SH-SY5Y (cell line): ENCODE data around the gene CACNA2D4.

ENCODE experiments used
- GATA2 ChIP-seq: IDR thresholded peaks from 2 replicates; pipeline ENCODE4 v1.6.1; 2011; ENCODE audit warnings: mild to moderate bottlenecking, low read depth, low read length
- GATA3 ChIP-seq: IDR thresholded peaks from 2 replicates; pipeline ENCODE4 v1.6.1; 2011; ENCODE audit warnings: low read depth, mild to moderate bottlenecking, low read length, moderate library complexity

CACNA2D4 gene

DNA sequence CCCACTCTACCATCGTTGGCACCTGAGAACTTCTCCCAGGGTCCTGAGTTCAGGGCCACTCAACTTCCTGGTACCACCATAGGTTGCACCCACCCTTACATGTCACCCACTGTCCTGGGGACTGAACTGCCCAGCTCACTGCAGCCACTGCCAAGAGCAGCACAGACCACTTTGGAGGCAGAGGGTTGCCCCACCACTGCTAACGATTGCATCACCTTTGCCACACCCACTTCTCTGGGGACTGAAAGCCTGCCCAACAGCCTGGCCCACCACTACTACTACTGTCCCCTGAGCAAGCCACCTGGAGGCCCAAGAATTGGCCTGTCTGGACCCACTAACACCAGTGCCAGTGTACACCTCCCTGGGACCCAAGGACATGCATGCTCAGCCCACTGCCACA, 27.6 kb downstream of the CACNA2D4 start:
- no peak for TF ChIP-seq GATA2
- no peak for TF ChIP-seq GATA3

DNA sequence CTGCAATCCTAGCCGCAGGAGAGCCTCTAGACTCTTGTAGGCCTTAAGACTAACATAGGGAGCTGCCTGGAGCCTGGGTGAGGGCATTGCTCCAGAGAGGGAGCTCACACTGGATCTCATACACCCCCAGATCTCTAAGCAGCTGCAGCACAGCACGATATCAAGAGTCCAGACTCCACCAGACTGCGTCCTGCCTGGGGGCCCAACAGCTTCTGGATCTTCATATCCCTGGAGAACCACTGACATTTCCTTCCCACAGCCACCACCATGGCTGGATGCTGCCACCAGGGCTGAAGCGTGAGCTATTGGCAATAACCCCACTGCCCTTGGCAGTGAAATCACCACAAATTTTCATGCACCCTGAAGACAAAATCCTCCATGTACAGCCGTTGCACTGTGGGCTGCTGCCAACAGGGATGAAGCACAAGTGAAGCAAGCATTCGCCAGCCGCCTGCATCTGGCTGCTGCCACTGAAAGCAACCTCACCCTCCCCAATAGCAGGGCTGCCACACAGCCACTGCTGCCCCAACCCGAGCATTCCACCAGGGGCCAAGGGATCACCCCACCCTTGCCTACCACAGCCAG, 28.2 kb downstream of the CACNA2D4 start:
- TF ChIP-seq GATA3 = no peak
- TF ChIP-seq GATA2 = no peak

DNA sequence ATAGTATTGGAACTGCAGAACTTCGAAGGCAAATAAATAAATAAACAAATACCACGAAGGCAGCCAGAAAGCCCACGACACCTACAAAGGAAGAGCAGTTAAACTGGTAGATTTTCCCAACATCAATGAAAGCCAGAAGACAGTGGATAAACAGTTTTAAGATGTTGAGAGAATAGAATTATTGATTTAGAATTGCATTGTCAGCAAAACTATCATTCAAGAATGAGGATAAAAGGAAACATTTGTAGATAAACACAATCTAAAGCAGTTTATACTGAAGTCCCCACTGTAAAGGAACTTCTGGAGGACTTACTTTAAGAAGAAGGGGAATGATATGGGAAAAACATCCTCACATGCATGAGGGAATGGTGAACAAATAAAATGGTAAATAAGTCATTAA, 29.5 kb downstream of the CACNA2D4 start:
- no peak for TF ChIP-seq GATA2
- TF ChIP-seq GATA3 = no peak

GRCh38 chr12:1886396-1887008, 31.9 kb downstream of the CACNA2D4 start:
- TF ChIP-seq GATA3 (no peak), GATA2 (no peak)

DNA sequence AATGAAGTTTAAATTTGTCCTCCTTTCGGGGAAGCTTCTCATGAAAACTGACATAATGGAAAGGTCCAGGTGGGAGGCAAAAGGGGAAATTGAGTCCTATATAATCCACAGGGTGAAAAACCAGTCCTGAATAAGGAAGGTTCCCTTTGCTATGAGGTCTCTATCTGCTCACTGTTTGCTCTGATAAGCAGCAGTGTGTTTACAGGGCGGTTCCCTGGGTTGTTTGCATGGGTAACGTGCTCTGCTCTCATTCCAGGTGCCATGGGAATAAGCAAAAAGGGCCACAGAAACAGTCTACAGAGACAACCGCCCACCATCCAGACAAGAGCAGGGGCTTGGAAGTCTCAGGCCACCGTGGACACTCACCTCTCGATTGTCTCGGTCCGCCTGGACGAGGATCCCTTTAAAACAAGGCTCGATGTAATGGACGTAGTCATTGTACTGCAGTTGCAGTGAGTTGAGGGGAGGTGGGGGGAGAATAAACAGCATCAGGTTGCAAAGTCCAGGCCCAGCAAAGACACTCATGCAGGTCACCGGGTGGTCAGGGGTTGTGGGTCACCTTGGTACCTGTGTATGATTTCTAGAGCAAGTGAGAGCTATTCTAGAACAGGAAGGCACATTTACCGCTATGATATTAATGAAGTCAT, 32.7 kb downstream of the CACNA2D4 start:
- TF ChIP-seq GATA3 (no peak), GATA2 (no peak)

- no peak for TF ChIP-seq GATA3
- TF ChIP-seq GATA2 = no peak
These were observed 33.3 kb downstream of the CACNA2D4 start for GRCh38 chr12:1885082-1885596.

- TF ChIP-seq GATA2 (no peak), GATA3 (no peak)
These were observed 33.8 kb downstream of the CACNA2D4 start for GRCh38 chr12:1884651-1885050.

DNA sequence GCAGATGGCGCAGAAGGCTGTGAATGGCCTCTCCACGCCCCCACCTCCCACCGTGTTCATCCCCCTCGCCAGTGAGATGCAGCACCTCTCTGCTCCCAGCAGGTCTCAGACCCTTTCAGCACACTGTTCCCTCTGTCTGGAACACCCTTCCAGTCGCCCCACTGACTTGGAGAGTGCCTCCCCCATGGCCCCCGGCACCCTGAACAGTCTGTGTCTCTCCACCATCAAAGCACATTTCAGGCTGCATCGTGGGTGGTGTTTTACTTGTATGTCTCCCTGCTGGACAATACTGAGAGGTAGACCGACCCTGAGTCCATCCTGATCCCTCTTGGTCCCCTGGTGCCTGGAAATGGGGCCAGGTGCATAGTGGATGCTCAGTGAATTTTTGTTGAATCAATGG, 34.9 kb downstream of the CACNA2D4 start:
- no peak for TF ChIP-seq GATA2
- no peak for TF ChIP-seq GATA3

GRCh38 chr12:1882850-1883470, 35.5 kb downstream of the CACNA2D4 start:
- no peak for TF ChIP-seq GATA3
- no peak for TF ChIP-seq GATA2

GRCh38 chr12:1882405-1882804, 36.0 kb downstream of the CACNA2D4 start:
- TF ChIP-seq GATA2 (no peak), GATA3 (no peak)

DNA sequence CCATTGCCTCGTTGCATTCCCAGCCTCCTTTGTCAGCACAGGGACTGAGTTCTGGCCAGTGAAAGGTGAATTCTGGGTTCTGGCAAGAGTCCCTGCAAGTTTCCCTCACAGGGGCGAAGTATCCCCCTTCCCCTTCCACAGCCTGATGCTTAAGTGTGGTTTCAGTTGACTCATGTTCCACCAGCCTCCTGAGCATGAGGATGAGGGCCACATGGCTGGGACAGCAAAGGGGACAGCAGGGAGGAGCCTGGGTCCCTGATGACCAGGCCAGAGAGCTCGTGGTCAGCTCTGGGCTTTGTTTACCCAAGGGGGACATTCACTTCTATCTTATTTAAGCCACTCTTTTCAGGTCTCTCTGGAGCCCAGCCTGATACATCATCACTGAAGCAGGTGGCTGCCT, 36.5 kb downstream of the CACNA2D4 start:
- TF ChIP-seq GATA3 (no peak), GATA2 (no peak)

- TF ChIP-seq GATA3 (no peak), GATA2 (no peak)
These were observed 37.2 kb downstream of the CACNA2D4 start for GRCh38 chr12:1881301-1881700.

- TF ChIP-seq GATA2 = no peak
- TF ChIP-seq GATA3 = no peak
These were observed 37.6 kb downstream of the CACNA2D4 start for GRCh38 chr12:1880876-1881275.

DNA sequence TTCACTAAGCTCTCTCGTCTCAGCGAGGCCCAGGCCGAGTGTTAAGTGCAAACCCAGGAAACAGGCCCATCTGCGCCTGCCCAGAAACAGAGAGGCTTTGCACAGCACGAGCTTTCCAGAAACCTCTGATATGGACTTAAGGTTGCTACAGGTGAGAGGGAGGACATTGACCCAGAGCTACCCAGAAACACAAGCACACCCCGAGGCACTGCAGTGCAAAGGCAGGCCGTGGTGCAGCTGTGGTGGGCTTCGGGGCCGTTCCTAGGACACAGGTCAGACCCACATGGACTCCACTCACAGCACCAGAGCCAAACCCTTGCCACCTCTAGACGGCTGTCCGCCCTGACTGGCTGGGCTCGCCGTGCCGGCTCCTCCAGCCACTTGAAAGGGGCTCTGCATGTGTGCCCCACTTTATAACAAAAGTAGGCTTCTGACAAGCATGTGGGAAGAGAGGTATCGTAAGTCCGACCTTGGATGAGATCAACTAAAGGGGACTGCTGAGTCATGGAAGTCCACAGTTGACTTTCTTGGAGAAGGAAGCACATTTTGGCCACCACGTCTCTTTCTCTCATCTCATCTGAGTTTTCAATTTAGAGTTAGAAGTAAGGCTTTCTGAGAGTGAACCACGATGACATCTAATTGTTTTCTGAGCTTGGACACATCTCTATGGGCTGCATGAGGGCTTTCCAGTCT, 38.2 kb downstream of the CACNA2D4 start:
- TF ChIP-seq GATA2 (no peak), GATA3 (no peak)

- TF ChIP-seq GATA2 (no peak), GATA3 (no peak)
These were observed 38.8 kb downstream of the CACNA2D4 start for GRCh38 chr12:1879633-1880032.

DNA sequence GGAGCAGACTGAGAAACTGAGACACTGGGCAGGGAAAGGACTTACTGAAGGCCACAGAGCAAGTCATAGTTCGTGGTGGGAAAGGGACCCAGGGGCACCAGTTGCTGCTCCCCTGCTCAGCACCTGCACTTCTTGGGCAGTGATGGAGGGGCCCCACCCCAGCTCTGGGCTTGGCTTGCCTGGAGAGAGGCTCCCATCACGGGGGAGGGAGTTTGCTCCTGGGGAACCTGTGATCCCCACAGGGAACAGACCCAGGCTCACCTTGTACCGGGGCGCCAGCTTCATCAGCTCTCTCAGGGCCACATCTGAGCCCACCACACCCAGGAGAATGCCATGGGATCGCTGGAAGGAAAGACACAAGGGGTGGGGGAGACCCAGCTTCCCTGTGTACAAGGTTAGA, 39.8 kb downstream of the CACNA2D4 start:
- TF ChIP-seq GATA3 (no peak), GATA2 (no peak)
